Measurements from ENCODE around the gene XYLT1.

The XYLT1 gene

DNA sequence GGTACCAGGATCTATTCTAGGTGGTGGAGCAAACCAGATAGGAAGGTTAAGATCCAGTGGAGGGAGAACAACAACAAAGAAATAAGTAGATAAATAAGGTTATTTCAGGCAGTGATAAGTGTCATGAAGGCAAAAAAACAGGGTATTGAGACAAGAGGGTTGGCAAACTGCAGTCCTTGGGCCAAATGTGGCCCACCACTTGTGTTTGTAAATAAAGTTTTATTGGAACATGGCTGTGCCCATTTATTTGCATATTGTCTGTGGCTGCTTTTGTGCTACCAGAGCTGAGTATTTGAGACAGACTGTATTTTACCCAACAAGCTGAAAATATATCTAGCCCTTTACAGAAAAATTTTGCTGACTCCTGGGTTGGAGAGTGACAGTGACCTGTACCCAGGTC is 361.3 kb downstream of the XYLT1 start:
- no peak overlapping the region for H2AK5ac ChIP-seq (ENCODE audit: low read length, severe bottlenecking)
- no peak overlapping the region for H4K91ac ChIP-seq (ENCODE audit: low read length)
- no peak for DNase-seq
- no peaks in the 10 kb centered on the region for H3K4me1 ChIP-seq (ENCODE audit: control insufficient read depth, insufficient read depth, low read depth, low read length)
- no peak overlapping the region for H2AFZ ChIP-seq (ENCODE audit: low read depth, low read length)
- H3K9ac ChIP-seq (ENCODE audit: low read length): no peak overlapping the region
- H3K14ac ChIP-seq (ENCODE audit: low read length in 2 of 2): no peak overlapping the region
- no peaks in the 10 kb centered on the region for H3K9me3 ChIP-seq (ENCODE audit: control insufficient read depth, low read length)
- peaks cover 0 to 49% of the 10 kb centered on the region in 2 experiments for H3K36me3 ChIP-seq (ENCODE audit: control insufficient read depth in 1 of 2, insufficient read depth in 2 of 2, low read depth in 1 of 2, low read length in 2 of 2)
- H3K4me2 ChIP-seq (ENCODE audit: low read length, poor library complexity, severe bottlenecking): no peak overlapping the region
- no peak overlapping the region for H3K4me3 ChIP-seq (ENCODE audit: insufficient read depth in 1 of 2, low read depth in 1 of 2, low read length in 2 of 2)
- H4K8ac ChIP-seq (ENCODE audit: low read length): no peak overlapping the region
- H3K4ac ChIP-seq (ENCODE audit: low read depth in 1 of 2, low read length in 2 of 2): no peak overlapping the region
- H3K27ac ChIP-seq (ENCODE audit: low read length, poor library complexity, severe bottlenecking): no peak overlapping the region
- no peak overlapping the region for H2BK120ac ChIP-seq (ENCODE audit: low read depth, low read length)
- no peak overlapping the region for H3K23ac ChIP-seq (ENCODE audit: low read length in 2 of 2)
- no peak overlapping the region for H2BK12ac ChIP-seq (ENCODE audit: low read length in 2 of 2)
- H3K27me3 ChIP-seq (ENCODE audit: control insufficient read depth in 1 of 2, insufficient read depth in 1 of 2, low read length in 2 of 2): no peaks in the 10 kb centered on the region
- no peak overlapping the region for H3K18ac ChIP-seq (ENCODE audit: low read depth in 1 of 2, low read length in 2 of 2)
- H2BK5ac ChIP-seq (ENCODE audit: low read depth, low read length, poor library complexity, severe bottlenecking): no peak overlapping the region
- H2BK15ac ChIP-seq (ENCODE audit: low read depth, poor library complexity, severe bottlenecking): no peak overlapping the region
- no peaks in the 10 kb centered on the region for H3K79me1 ChIP-seq (replicated peaks; ENCODE audit: low read length, poor library complexity, severe bottlenecking)

DNA sequence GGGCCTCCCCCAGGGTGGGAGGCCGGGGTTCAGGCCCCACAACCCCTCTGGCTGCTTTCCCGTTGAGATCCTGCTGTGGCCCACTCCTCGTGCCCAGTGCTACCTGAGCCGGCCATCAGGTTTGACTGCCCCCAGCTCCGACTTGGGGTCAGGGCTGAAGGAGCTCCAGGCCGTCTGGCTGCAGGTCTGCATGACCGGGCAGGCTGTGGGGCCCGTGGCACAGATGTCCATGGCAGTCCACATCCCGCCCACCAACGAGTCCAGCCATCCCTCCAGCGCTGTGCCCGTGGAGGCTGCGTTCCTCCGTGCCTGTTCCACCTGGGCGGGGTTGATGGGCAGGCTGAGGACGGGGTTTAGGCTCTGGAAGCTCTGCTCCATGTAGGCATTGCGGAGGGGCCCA is 362.2 kb downstream of the XYLT1 start:
- no peak overlapping the region for H2BK120ac ChIP-seq (ENCODE audit: low read depth, low read length)
- H3K79me1 ChIP-seq (replicated peaks; ENCODE audit: low read length, poor library complexity, severe bottlenecking): no peaks in the 10 kb centered on the region
- H2BK15ac ChIP-seq (ENCODE audit: low read depth, poor library complexity, severe bottlenecking): no peak overlapping the region
- no peak overlapping the region for H3K23ac ChIP-seq (ENCODE audit: low read length in 2 of 2)
- 75% methylated on average over 17 of the region's 17 CpGs for WGBS
- no peak overlapping the region for H3K14ac ChIP-seq (ENCODE audit: low read length in 2 of 2)
- no peaks in the 10 kb centered on the region for H3K9me3 ChIP-seq (ENCODE audit: control insufficient read depth, low read length)
- H3K27ac ChIP-seq (ENCODE audit: low read length, poor library complexity, severe bottlenecking): no peak overlapping the region
- H2BK5ac ChIP-seq (ENCODE audit: low read depth, low read length, poor library complexity, severe bottlenecking): no peak overlapping the region
- no peak overlapping the region for H3K9ac ChIP-seq (ENCODE audit: low read length)
- peak overlapping the region in 1 of 2 experiments; percentile 14 for H3K4me3 ChIP-seq (ENCODE audit: insufficient read depth in 1 of 2, low read depth in 1 of 2, low read length in 2 of 2)
- H3K4me1 ChIP-seq (ENCODE audit: control insufficient read depth, insufficient read depth, low read depth, low read length): no peaks in the 10 kb centered on the region
- H3K18ac ChIP-seq (ENCODE audit: low read depth in 1 of 2, low read length in 2 of 2): no peak overlapping the region
- H3K4me2 ChIP-seq (ENCODE audit: low read length, poor library complexity, severe bottlenecking): no peak overlapping the region
- peaks cover 0 to 40% of the 10 kb centered on the region in 2 experiments for H3K36me3 ChIP-seq (ENCODE audit: control insufficient read depth in 1 of 2, insufficient read depth in 2 of 2, low read depth in 1 of 2, low read length in 2 of 2)
- H2BK12ac ChIP-seq (ENCODE audit: low read length in 2 of 2): no peak overlapping the region
- DNase-seq: no peak
- H2AK5ac ChIP-seq (ENCODE audit: low read length, severe bottlenecking): no peak overlapping the region
- no peak overlapping the region for H2AFZ ChIP-seq (ENCODE audit: low read depth, low read length)
- H3K4ac ChIP-seq (ENCODE audit: low read depth in 1 of 2, low read length in 2 of 2): no peak overlapping the region
- H4K91ac ChIP-seq (ENCODE audit: low read length): no peak overlapping the region
- no peak overlapping the region for H4K8ac ChIP-seq (ENCODE audit: low read length)
- H3K27me3 ChIP-seq (ENCODE audit: control insufficient read depth in 1 of 2, insufficient read depth in 1 of 2, low read length in 2 of 2): no peaks in the 10 kb centered on the region

DNA sequence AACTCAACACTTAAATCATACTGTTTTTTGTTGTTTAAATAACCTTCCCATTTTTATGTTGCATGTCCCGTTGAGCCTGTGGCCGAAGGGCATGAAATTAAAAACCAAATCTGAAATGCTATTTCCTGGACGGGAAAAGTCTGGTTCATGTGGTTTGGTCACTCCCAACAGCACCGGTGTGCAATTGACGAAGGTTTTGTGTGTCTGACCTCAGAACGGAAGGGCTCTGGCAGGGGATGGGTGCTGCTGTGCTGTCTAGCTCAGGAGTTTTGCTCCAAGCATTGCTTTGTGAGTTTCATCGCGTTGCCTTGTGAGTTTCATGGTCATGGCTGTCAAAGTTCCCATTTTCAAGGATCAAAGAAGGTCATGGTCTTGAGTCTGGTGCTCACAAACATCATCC is 363.3 kb downstream of the XYLT1 start:
- no peak overlapping the region for H4K8ac ChIP-seq (ENCODE audit: low read length)
- no peak overlapping the region for H2AFZ ChIP-seq (ENCODE audit: low read depth, low read length)
- H2AK5ac ChIP-seq (ENCODE audit: low read length, severe bottlenecking): no peak overlapping the region
- no peak overlapping the region for H3K27ac ChIP-seq (ENCODE audit: low read length, poor library complexity, severe bottlenecking)
- no peak overlapping the region for H3K14ac ChIP-seq (ENCODE audit: low read length in 2 of 2)
- H2BK12ac ChIP-seq (ENCODE audit: low read length in 2 of 2): no peak overlapping the region
- DNase-seq: no peak
- 78% methylated on average over 8 of the region's 8 CpGs for WGBS
- no peak overlapping the region for H2BK15ac ChIP-seq (ENCODE audit: low read depth, poor library complexity, severe bottlenecking)
- H3K9me3 ChIP-seq (ENCODE audit: control insufficient read depth, low read length): no peaks in the 10 kb centered on the region
- H3K9ac ChIP-seq (ENCODE audit: low read length): no peak overlapping the region
- no peak overlapping the region for H3K18ac ChIP-seq (ENCODE audit: low read depth in 1 of 2, low read length in 2 of 2)
- no peak overlapping the region for H3K4me3 ChIP-seq (ENCODE audit: insufficient read depth in 1 of 2, low read depth in 1 of 2, low read length in 2 of 2)
- H3K27me3 ChIP-seq (ENCODE audit: control insufficient read depth in 1 of 2, insufficient read depth in 1 of 2, low read length in 2 of 2): no peaks in the 10 kb centered on the region
- no peak overlapping the region for H2BK5ac ChIP-seq (ENCODE audit: low read depth, low read length, poor library complexity, severe bottlenecking)
- peaks cover 0 to 38% of the 10 kb centered on the region in 2 experiments for H3K36me3 ChIP-seq (ENCODE audit: control insufficient read depth in 1 of 2, insufficient read depth in 2 of 2, low read depth in 1 of 2, low read length in 2 of 2)
- no peak overlapping the region for H3K4me2 ChIP-seq (ENCODE audit: low read length, poor library complexity, severe bottlenecking)
- H3K23ac ChIP-seq (ENCODE audit: low read length in 2 of 2): no peak overlapping the region
- H3K4ac ChIP-seq (ENCODE audit: low read depth in 1 of 2, low read length in 2 of 2): no peak overlapping the region
- H3K79me1 ChIP-seq (replicated peaks; ENCODE audit: low read length, poor library complexity, severe bottlenecking): no peaks in the 10 kb centered on the region
- no peak overlapping the region for H4K91ac ChIP-seq (ENCODE audit: low read length)
- no peaks in the 10 kb centered on the region for H3K4me1 ChIP-seq (ENCODE audit: control insufficient read depth, insufficient read depth, low read depth, low read length)
- H2BK120ac ChIP-seq (ENCODE audit: low read depth, low read length): no peak overlapping the region

DNA sequence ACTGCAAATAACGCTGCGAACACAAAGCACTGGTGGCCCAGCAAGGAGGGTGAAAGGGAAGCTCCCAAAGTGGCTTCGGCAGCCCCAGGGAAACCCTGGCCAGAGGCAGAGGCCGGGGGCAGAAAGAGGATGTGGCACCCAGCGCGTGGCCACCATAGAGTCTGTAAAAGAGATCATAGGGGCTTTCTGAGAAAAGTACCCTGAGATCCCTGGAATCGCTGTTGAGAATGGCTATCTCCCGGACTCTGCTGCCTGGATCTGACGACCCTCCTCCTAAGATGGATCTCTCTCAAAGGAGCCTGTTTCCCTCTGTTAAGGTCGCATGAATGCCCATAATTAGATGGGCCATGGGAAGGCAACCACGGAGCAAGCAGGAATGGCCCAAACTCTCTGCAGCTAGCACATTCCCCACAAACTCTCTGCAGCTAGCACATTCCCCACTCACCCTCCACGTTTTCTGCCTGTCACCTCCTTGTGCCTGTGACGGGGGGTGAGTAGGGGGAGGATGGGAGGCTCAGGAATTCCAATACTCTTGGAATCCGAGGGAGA is 364.4 kb downstream of the XYLT1 start:
- no peak for DNase-seq
- Histone ChIP-seq H2BK15ac (ENCODE audit: low read depth, poor library complexity, severe bottlenecking) (no peak overlapping the region), H4K91ac (ENCODE audit: low read length) (no peak overlapping the region), H3K4me1 (ENCODE audit: control insufficient read depth, insufficient read depth, low read depth, low read length) (no peaks in the 10 kb centered on the region), H2BK5ac (ENCODE audit: low read depth, low read length, poor library complexity, severe bottlenecking) (no peak overlapping the region), H4K8ac (ENCODE audit: low read length) (no peak overlapping the region), H3K14ac (ENCODE audit: low read length in 2 of 2) (no peak overlapping the region), H2BK120ac (ENCODE audit: low read depth, low read length) (no peak overlapping the region), H3K79me1 (replicated peaks; ENCODE audit: low read length, poor library complexity, severe bottlenecking) (no peaks in the 10 kb centered on the region), H3K36me3 (ENCODE audit: control insufficient read depth in 1 of 2, insufficient read depth in 2 of 2, low read depth in 1 of 2, low read length in 2 of 2) (peaks cover 0 to 35% of the 10 kb centered on the region in 2 experiments), H3K9me3 (ENCODE audit: control insufficient read depth, low read length) (no peaks in the 10 kb centered on the region), H3K9ac (ENCODE audit: low read length) (no peak overlapping the region), H2AFZ (ENCODE audit: low read depth, low read length) (no peak overlapping the region), H3K27me3 (ENCODE audit: control insufficient read depth in 1 of 2, insufficient read depth in 1 of 2, low read length in 2 of 2) (no peaks in the 10 kb centered on the region), H3K23ac (ENCODE audit: low read length in 2 of 2) (no peak overlapping the region), H3K4me3 (ENCODE audit: insufficient read depth in 1 of 2, low read depth in 1 of 2, low read length in 2 of 2) (no peak overlapping the region), H2AK5ac (ENCODE audit: low read length, severe bottlenecking) (no peak overlapping the region), H2BK12ac (ENCODE audit: low read length in 2 of 2) (no peak overlapping the region), H3K18ac (ENCODE audit: low read depth in 1 of 2, low read length in 2 of 2) (no peak overlapping the region), H3K4ac (ENCODE audit: low read depth in 1 of 2, low read length in 2 of 2) (no peak overlapping the region), H3K4me2 (ENCODE audit: low read length, poor library complexity, severe bottlenecking) (no peak overlapping the region), H3K27ac (ENCODE audit: low read length, poor library complexity, severe bottlenecking) (no peak overlapping the region)
- 66% methylated on average over 11 of the region's 14 CpGs for WGBS

Data from mesenchymal stem cell (in vitro differentiated cells and primary cell).